ENCODE results near the gene NLRP3. TPM values are rescaled to one million over a fixed set of nuclear protein-coding genes. Genes with fewer than 3 reads are reported as not detected.
"Not testable (repeated sequence)": the region's sequence is repeated elsewhere in the genome, so short reads cannot be mapped to it uniquely, and the experiment has no call there.

The NLRP3 gene
- total and polyA plus RNA-seq, 10 of the 15 experiments (the other 5 are each of a cell fraction or from before 2014, with no cell fraction given) = 1.8 to 10.4 (median 5.0) TPM

GRCh38 chr1:247469141-247469535, 53.2 kb downstream of the NLRP3 start:
- Histone ChIP-seq H3K36me3 (ENCODE audit: control insufficient read depth in 2 of 2, insufficient read depth in 2 of 2, low read length in 1 of 2) (no peaks in the 10 kb centered on the region), H3K79me2 (ENCODE audit: control insufficient read depth, insufficient read depth, low read length) (no peaks in the 10 kb centered on the region), H3K27me3 (replicated peaks in 1 of 2; ENCODE audit: control insufficient read depth in 2 of 2, insufficient read depth in 2 of 2, low read length in 1 of 2) (no peaks in the 10 kb centered on the region), H3K9ac (ENCODE audit: control insufficient read depth, insufficient read depth, low read length) (no peak overlapping the region), H3K4me3 (no peak overlapping the region), H3K4me2 (ENCODE audit: control insufficient read depth, insufficient read depth) (no peak overlapping the region), H3K27ac (ENCODE audit: control insufficient read depth, insufficient read depth) (no peak overlapping the region), H4K20me1 (ENCODE audit: control insufficient read depth, insufficient read depth) (no peaks in the 10 kb centered on the region), H3K4me1 (ENCODE audit: control insufficient read depth, insufficient read depth, low read length) (no peaks in the 10 kb centered on the region; the same call in 1 of the 2 replicates), H2AFZ (ENCODE audit: control insufficient read depth, low read depth, low read length) (no peak overlapping the region), H3K9me3 (replicated peaks; ENCODE audit: control insufficient read depth, insufficient read depth, low read length) (no peaks in the 10 kb centered on the region; the same call in 2 of the 3 replicates)
- no peak for FAIRE-seq
- in situ Hi-C loops (cut with MboI) = no loop called here
- CTCF ChIA-PET = no interaction called here
- RAD21 ChIA-PET (ENCODE audit: unreplicated experiment) = no interaction called here
- no peak for DNase-seq (ENCODE audit: low read depth, low spot score)
- WGBS (ENCODE audit: insufficient coverage, insufficient replicate concordance, low lambda C conversion rate, missing lambda C conversion rate) = 75% methylated on average over 5 of the region's 5 CpGs
- SMC1A ChIA-PET (ENCODE audit: uncharacterized antibody, unreplicated experiment) = no interaction called here
- POLR2A ChIA-PET = no interaction called here
- no TSS peak for BruUV-seq (replicated peaks)
- no peak for ATAC-seq
- intact Hi-C loops (cut with micrococcal nuclease; ENCODE audit: unreplicated experiment) = no loop called here
- TF ChIP-seq KDM1A (IDR thresholded peaks at IDR 0.05; ENCODE audit: borderline replicate concordance) (no peak), BRCA1 (IDR thresholded peaks at IDR 0.05; ENCODE audit: low read depth, low read length) (no peak), CEBPB (IDR thresholded peaks at IDR 0.05; ENCODE audit: borderline replicate concordance in 1 of 2, low read depth in 2 of 2, low read length in 2 of 2) (no peak), SMAD5 (IDR thresholded peaks at IDR 0.05; ENCODE audit: low read depth) (no peak), IRF5 (IDR thresholded peaks at IDR 0.05; ENCODE audit: borderline replicate concordance) (no peak), ESRRA (IDR thresholded peaks at IDR 0.05; ENCODE audit: low read length) (no peak), RELA (IDR thresholded peaks at IDR 0.05; ENCODE audit: borderline replicate concordance, partially characterized antibody) (no peak), LARP7 (IDR thresholded peaks at IDR 0.05) (no peak), USF2 (IDR thresholded peaks at IDR 0.05; ENCODE audit: borderline replicate concordance, low read depth, low read length) (no peak), NFYA (IDR thresholded peaks at IDR 0.05; ENCODE audit: borderline replicate concordance, low read depth, low read length) (no peak), GATAD2B (conservative IDR thresholded peaks at IDR 0.05; ENCODE audit: low read depth) (no peak), WRNIP1 (IDR thresholded peaks at IDR 0.05; ENCODE audit: borderline replicate concordance, low read depth, low read length) (no peak)

GRCh38 chr1:247470942-247471429, 55.0 kb downstream of the NLRP3 start:
- ChIA-PET CTCF (interaction anchor here (1.1 to 1.4 kb wide), 2 partner anchors 16 to 81 kb away, joined by 6 read pairs; no protein-coding TSS in a partner anchor), RAD21 (ENCODE audit: unreplicated experiment) (interaction anchor here (0.7 kb wide), 1 partner anchor 33 kb away, joined by 3 read pairs; no protein-coding TSS in a partner anchor), SMC1A (ENCODE audit: uncharacterized antibody, unreplicated experiment) (interaction anchor here (0.6 to 1.6 kb wide), 5 partner anchors 13 to 1368 kb away, joined by 3 to 8 read pairs (median 3); no protein-coding TSS in a partner anchor)
- BruUV-seq (replicated peaks); H2AFZ ChIP-seq (ENCODE audit: control insufficient read depth, low read depth, low read length); FAIRE-seq; H3K9ac ChIP-seq (ENCODE audit: control insufficient read depth, insufficient read depth, low read length); H3K4me1 ChIP-seq (ENCODE audit: control insufficient read depth, insufficient read depth, low read length); H3K4me3 ChIP-seq; H3K9me3 ChIP-seq (replicated peaks; ENCODE audit: control insufficient read depth, insufficient read depth, low read length); H3K79me2 ChIP-seq (ENCODE audit: control insufficient read depth, insufficient read depth, low read length); intact Hi-C loops (cut with micrococcal nuclease; ENCODE audit: unreplicated experiment); H3K36me3 ChIP-seq (ENCODE audit: control insufficient read depth in 2 of 2, insufficient read depth in 2 of 2, low read length in 1 of 2); POLR2A ChIA-PET; ATAC-seq; DNase-seq (ENCODE audit: low read depth, low spot score); in situ Hi-C loops (cut with MboI); H3K27me3 ChIP-seq (replicated peaks in 1 of 2; ENCODE audit: control insufficient read depth in 2 of 2, insufficient read depth in 2 of 2, low read length in 1 of 2); H3K4me2 ChIP-seq (ENCODE audit: control insufficient read depth, insufficient read depth); H4K20me1 ChIP-seq (ENCODE audit: control insufficient read depth, insufficient read depth); H3K27ac ChIP-seq (ENCODE audit: control insufficient read depth, insufficient read depth): not testable (repeated sequence)
- 38% methylated on average over 16 of the region's 16 CpGs for WGBS (ENCODE audit: insufficient coverage, insufficient replicate concordance, low lambda C conversion rate, missing lambda C conversion rate)
